ES-I3 (cell line): Measurements from ENCODE around the gene GPR18.

Experiments
- H3K36me3 ChIP-seq: 2 replicates; pipeline ENCODE4 v1.6.1; 2013; ENCODE audit warnings: mild to moderate bottlenecking, low read length, control low read depth, moderate library complexity; ENCODE audit not compliant: insufficient read depth
- H3K4me1 ChIP-seq: 2 replicates; pipeline ENCODE4 v1.6.1; 2013; ENCODE audit warnings: mild to moderate bottlenecking, control low read depth, low read length; ENCODE audit not compliant: insufficient read depth
- H3K9ac ChIP-seq: 2 replicates; pipeline ENCODE4 v1.6.1; 2013; ENCODE audit warnings: low read depth, mild to moderate bottlenecking, low read length, moderate library complexity
- H3K9me3 ChIP-seq: 2 replicates; pipeline ENCODE4 v1.6.1; 2013; ENCODE audit warnings: mild to moderate bottlenecking, low read length, moderate library complexity; ENCODE audit not compliant: control insufficient read depth, insufficient read depth

GPR18 gene

GRCh38 chr13:99298056-99298455 lies 39.9 kb upstream of the GPR18 start:
- Histone ChIP-seq H3K9me3 (no peaks in the 10 kb centered on the region), H3K4me1 (no peaks in the 10 kb centered on the region), H3K9ac (no peak overlapping the region), H3K36me3 (no peaks in the 10 kb centered on the region; the same call in 1 of the 2 replicates)

GRCh38 chr13:99297331-99297730 lies 39.2 kb upstream of the GPR18 start:
- Histone ChIP-seq H3K36me3 (no peaks in the 10 kb centered on the region; the same call in 1 of the 2 replicates), H3K9ac (no peak overlapping the region), H3K9me3 (no peaks in the 10 kb centered on the region), H3K4me1 (no peaks in the 10 kb centered on the region)

GRCh38 chr13:99296398-99296797 lies 38.2 kb upstream of the GPR18 start:
- H3K9ac ChIP-seq, result no peak overlapping the region
- no peaks in the 10 kb centered on the region for H3K9me3 ChIP-seq
- no peaks in the 10 kb centered on the region; the same call in 1 of the 2 replicates for H3K36me3 ChIP-seq
- H3K4me1 ChIP-seq, result no peaks in the 10 kb centered on the region

GRCh38 chr13:99295488-99296252 lies 37.5 kb upstream of the GPR18 start:
- Histone ChIP-seq H3K9ac (no peak overlapping the region), H3K4me1 (no peaks in the 10 kb centered on the region), H3K36me3 (no peaks in the 10 kb centered on the region; the same call in 1 of the 2 replicates), H3K9me3 (no peaks in the 10 kb centered on the region)

DNA sequence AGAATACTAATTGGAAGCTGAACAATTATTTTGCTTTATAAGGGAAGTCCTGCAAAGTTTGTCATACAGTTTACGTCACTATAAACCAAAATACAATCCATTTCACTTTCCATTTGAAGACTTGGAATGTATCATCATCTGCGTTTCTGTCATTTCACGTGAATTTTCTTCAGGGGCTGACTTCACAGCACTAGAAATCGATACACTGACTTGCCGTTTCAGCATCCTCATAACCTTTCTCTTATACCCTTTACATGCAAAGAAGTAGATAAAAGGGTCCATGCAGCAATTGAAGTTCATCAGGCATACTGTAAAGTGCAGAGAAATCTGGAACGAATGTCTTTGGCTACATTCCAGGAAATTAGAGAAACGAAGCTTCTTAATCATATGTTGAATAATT lies 36.8 kb upstream of the GPR18 start:
- no peak overlapping the region for H3K9ac ChIP-seq
- no peaks in the 10 kb centered on the region for H3K4me1 ChIP-seq
- no peaks in the 10 kb centered on the region for H3K9me3 ChIP-seq
- H3K36me3 ChIP-seq, result no peaks in the 10 kb centered on the region; the same call in 1 of the 2 replicates

- H3K4me1 ChIP-seq, result no peaks in the 10 kb centered on the region
- no peaks in the 10 kb centered on the region; the same call in 1 of the 2 replicates for H3K36me3 ChIP-seq
- no peaks in the 10 kb centered on the region for H3K9me3 ChIP-seq
- no peak overlapping the region for H3K9ac ChIP-seq
Measured at GRCh38 chr13:99294198-99294597, 36.0 kb upstream of the GPR18 start.

- Histone ChIP-seq H3K36me3 (no peaks in the 10 kb centered on the region; the same call in 1 of the 2 replicates), H3K9me3 (no peaks in the 10 kb centered on the region), H3K4me1 (no peaks in the 10 kb centered on the region), H3K9ac (no peak overlapping the region)
Measured at GRCh38 chr13:99293178-99293577, 35.0 kb upstream of the GPR18 start.

- H3K36me3 ChIP-seq, result no peaks in the 10 kb centered on the region; the same call in 1 of the 2 replicates
- H3K9me3 ChIP-seq, result no peaks in the 10 kb centered on the region
- no peaks in the 10 kb centered on the region for H3K4me1 ChIP-seq
- no peak overlapping the region for H3K9ac ChIP-seq
Measured at GRCh38 chr13:99290894-99291293, 32.7 kb upstream of the GPR18 start.

- no peak overlapping the region for H3K9ac ChIP-seq
- no peaks in the 10 kb centered on the region for H3K9me3 ChIP-seq
- no peaks in the 10 kb centered on the region for H3K4me1 ChIP-seq
- H3K36me3 ChIP-seq, result no peaks in the 10 kb centered on the region
Measured at GRCh38 chr13:99289674-99290337, 31.6 kb upstream of the GPR18 start.

DNA sequence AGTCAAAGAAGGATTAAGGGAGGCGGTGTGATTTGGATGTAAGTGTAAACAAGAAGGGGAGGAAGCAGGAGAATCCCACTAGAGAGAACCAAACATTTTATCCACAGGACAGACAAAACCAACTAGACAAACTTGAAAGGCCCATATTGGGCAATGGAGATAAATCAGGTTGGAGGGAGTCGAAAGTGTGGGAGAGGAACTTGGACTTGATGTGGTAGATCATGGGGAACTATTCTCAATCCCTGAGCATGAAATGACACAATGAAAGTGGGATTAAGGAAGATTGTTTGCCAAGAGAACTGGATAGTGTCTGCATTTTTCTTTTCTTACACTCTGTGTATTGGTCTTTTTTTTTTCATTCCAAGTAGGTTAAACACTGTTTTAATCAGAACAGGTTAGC lies 31.1 kb upstream of the GPR18 start:
- Histone ChIP-seq H3K9ac (no peak overlapping the region), H3K4me1 (no peaks in the 10 kb centered on the region), H3K36me3 (no peaks in the 10 kb centered on the region), H3K9me3 (no peaks in the 10 kb centered on the region)

DNA sequence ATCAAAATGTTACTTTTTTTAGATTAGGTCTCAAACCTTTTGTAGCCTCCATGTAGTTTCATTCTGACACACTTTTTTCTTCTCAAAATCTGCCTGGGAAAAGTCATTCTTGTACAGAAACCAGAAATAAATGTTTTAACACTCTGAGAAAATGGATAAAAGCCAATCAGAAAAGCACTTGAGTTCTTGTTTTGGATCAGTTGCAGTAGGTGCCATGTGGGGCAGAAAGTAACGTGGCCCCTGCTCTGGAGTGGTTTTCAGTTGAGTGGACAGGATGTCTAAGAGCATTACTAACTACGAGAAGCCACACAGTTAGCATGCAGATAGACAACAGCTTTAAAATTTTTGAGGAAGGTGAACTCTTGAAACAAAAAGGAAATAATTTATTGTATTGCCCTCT lies 29.9 kb upstream of the GPR18 start:
- Histone ChIP-seq H3K4me1 (no peaks in the 10 kb centered on the region; the same call in 1 of the 2 replicates), H3K36me3 (no peaks in the 10 kb centered on the region), H3K9ac (no peak overlapping the region), H3K9me3 (no peaks in the 10 kb centered on the region)

DNA sequence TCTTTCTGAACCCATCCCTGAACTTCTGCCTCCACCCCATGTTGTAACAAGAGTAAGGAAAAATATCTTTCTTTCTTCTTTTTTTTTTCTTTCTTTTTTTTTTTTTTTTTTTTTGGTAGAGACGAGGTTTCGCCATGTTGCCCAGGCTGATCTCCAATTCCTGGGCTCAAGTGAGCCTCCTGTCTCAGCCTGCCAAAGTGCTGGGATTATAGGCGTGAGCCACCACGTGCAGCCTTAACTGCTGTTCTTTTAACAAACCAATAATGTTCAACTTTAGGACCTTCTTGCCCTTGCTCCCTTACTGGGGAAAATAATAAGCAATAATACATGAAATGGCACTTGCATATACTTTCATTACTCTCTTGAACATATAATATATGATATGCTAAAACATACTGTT lies 29.4 kb upstream of the GPR18 start:
- Histone ChIP-seq H3K4me1 (no peaks in the 10 kb centered on the region; the same call in 1 of the 2 replicates), H3K9ac (no peak overlapping the region), H3K9me3 (no peaks in the 10 kb centered on the region), H3K36me3 (no peaks in the 10 kb centered on the region)

DNA sequence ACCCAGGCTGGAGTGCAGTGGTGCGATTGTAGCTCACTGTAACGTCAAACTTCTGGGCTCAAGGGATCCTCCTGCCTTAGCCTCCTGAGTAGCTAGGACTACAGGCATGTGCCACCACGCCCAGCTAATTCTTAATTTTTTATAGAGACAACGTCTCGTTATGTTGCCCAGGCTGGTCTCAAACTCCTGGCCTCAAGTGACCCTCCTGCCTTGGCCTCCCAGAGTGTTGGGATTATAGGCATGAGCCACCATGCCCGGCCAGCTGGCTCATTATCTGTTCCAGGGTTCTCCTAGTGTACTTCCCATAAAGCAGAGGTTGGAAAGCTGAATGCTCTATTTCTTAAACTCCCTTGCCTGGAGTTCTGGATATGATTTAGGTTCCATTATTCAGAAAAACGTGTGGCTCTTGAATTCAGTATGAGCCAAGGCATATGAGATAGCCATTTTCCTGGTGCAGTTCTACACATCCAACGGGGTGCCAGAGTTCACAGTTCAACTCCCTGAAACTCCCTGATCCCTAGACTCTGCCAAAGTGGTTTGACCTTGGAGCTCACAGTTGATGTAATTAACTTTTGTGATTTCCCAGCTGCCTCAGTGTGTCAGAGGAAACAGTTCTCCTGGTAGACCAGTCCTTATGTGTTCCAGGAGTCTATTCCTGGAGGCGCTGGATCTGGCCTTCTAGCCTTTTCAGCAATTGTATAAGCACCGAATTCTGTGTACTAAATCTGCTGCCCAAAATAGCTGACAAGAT lies 27.4 kb upstream of the GPR18 start:
- no peaks in the 10 kb centered on the region; the same call in 1 of the 2 replicates for H3K4me1 ChIP-seq
- H3K9me3 ChIP-seq, result no peaks in the 10 kb centered on the region
- no peaks in the 10 kb centered on the region for H3K36me3 ChIP-seq
- no peak overlapping the region for H3K9ac ChIP-seq
